ENCODE measurements around the gene MEIKIN. TPM values are rescaled to one million over a fixed set of nuclear protein-coding genes. Genes with fewer than 3 reads are reported as not detected.

Gene MEIKIN
- total and polyA plus RNA-seq, 2 donors (not counting 3 experiments of a cell fraction or from before 2014, with no cell fraction given): not detected

DNA sequence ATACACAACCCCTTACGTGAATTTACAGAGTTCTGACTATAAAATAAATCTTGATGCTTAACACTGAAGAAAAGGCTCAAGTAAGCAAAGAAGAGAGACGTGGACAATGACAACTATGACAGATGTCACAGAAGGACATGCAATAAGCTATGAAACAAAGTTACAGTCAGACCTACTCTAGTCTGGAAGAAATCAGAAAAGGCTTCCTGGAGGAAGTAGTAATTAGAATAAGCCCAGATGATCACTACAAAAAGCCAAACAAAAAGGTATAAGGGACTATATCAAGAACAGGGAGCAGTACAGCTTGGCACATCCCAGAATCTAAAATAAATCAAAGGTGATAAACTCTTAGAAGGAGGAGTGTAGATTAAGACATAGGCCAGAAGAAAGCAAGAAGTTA is 154.9 kb downstream of the MEIKIN start:
- H3K9me1 ChIP-seq (replicated peaks; ENCODE audit: control insufficient read depth, extremely low read depth, insufficient read depth, low read length): peaks cover 2% of the 10 kb centered on the region
- intact Hi-C loops (cut with micrococcal nuclease): no loop called here
- peaks cover 97% of the 10 kb centered on the region for H3K79me2 ChIP-seq (ENCODE audit: control insufficient read depth, insufficient read depth, low read length)
- TF ChIP-seq CTCF (IDR thresholded peaks at IDR 0.05; ENCODE audit: extremely low read depth in 1 of 2, insufficient read depth in 1 of 2, low read depth in 1 of 2, low read length in 2 of 2) (no peak), JUN (IDR thresholded peaks at IDR 0.05; ENCODE audit: borderline replicate concordance, insufficient read depth, insufficient read length, low read depth) (no peak), GATA2 (IDR thresholded peaks at IDR 0.05; ENCODE audit: insufficient read depth, insufficient read length, low read depth, low read length) (no peak), MYC (IDR thresholded peaks at IDR 0.05; ENCODE audit: low read depth, low read length) (no peak), FOS (IDR thresholded peaks at IDR 0.05; ENCODE audit: borderline replicate concordance, insufficient read depth, low read length) (no peak), EZH2 (IDR thresholded peaks at IDR 0.05; ENCODE audit: borderline replicate concordance, low read depth, low read length, severe bottlenecking) (no peak), POLR2AphosphoS5 (IDR thresholded peaks at IDR 0.05; ENCODE audit: insufficient read depth, low read depth, low read length) (no peak), POLR2A (IDR thresholded peaks at IDR 0.05; ENCODE audit: low read depth, low read length) (no peak)
- TF ChIP-seq, protein P1, sequence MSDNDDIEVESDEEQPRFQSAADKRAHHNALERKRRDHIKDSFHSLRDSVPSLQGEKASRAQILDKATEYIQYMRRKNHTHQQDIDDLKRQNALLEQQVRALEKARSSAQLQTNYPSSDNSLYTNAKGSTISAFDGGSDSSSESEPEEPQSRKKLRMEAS (IDR thresholded peaks at IDR 0.05; ENCODE audit: insufficient read depth, insufficient read length): no peak
- H3K4me1 ChIP-seq (ENCODE audit: control insufficient read depth, extremely low read depth, insufficient read depth, low read length): peaks cover 8% of the 10 kb centered on the region
- H3K9ac ChIP-seq (replicated peaks; ENCODE audit: extremely low read depth, insufficient read depth, low read length): no peak overlapping the region
- peaks cover 16% of the 10 kb centered on the region for H4K20me1 ChIP-seq (replicated peaks; ENCODE audit: control insufficient read depth, extremely low read depth, insufficient read depth, low read length)
- no peaks in the 10 kb centered on the region for H3K27me3 ChIP-seq (ENCODE audit: control insufficient read depth in 2 of 2, insufficient read depth in 2 of 2, low read length in 2 of 2)
- dilution Hi-C loops (cut with MboI; ENCODE audit: extremely low pct_ligation_motif_present, low sequenced_read_pairs): no loop called here
- no peak for DNase-seq (ENCODE audit: low read depth, low spot score)
- H3K27ac ChIP-seq (ENCODE audit: insufficient read depth, low read depth, low read length): no peak overlapping the region
- ChIA-PET POLR2A (no interaction called here), CTCF (interaction anchor here (2.0 kb wide), 1 partner anchor 37 kb away, joined by 5 read pairs; no protein-coding TSS in a partner anchor)
- H3K9me3 ChIP-seq (replicated peaks; ENCODE audit: control insufficient read depth, insufficient read depth, low read length): no peaks in the 10 kb centered on the region
- no peak overlapping the region for H3K4me3 ChIP-seq (replicated peaks in 1 of 3; ENCODE audit: insufficient read depth in 1 of 3, low read depth in 1 of 3, low read length in 3 of 3)
- no peak for FAIRE-seq
- H3K36me3 ChIP-seq (ENCODE audit: control insufficient read depth in 2 of 2, extremely low read depth in 1 of 2, insufficient read depth in 2 of 2, low read length in 2 of 2): no peaks in the 10 kb centered on the region
- H2AFZ ChIP-seq (ENCODE audit: low read depth, low read length): no peak overlapping the region
- H3K4me2 ChIP-seq (ENCODE audit: insufficient read depth, low read length): no peak overlapping the region
- BruUV-seq (replicated peaks): no TSS peak

Data from endothelial cell of umbilical vein (primary cell).